GM12892 (cell line): ENCODE data around the gene C16orf90.

Source experiments
- POLR2A ChIP-seq: IDR thresholded peaks from 2 replicates; pipeline ENCODE4 v1.6.1; 2011; ENCODE audit warnings: low read depth, low read length, control low read depth
- TAF1 ChIP-seq: IDR thresholded peaks from 2 replicates; pipeline ENCODE4 v1.6.1; 2011; ENCODE audit warnings: low read depth, mild to moderate bottlenecking, control low read depth, low read length, borderline replicate concordance

DNA sequence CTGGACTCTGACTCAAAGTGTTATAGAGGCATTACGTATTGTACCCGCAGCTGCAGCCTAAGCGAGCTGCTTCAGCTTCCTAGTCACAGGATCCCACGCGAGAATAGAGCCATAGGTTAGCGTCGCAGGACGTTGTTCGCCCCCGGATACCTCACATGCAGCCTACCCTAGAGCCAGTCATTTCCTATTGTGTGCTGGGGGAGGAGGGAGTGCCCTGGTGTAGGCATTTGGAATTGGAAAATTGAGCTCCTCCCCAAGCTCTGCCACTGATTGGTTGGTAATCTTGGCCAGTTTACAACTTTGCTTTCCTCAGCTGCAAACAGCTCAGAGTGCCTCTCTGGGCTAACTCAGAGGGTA is 51.3 kb downstream of the C16orf90 start:
- TF ChIP-seq TAF1 (0 out of 2 replicates have a peak, but pooled peaks have one; percentile 18), POLR2A (no peak; the same call in none of the 2 replicates)
